HG02884 (cell line): ENCODE data around the gene ALDH1L2.
"Not testable (repeated sequence)": the region's sequence is repeated elsewhere in the genome, so short reads cannot be mapped to it uniquely, and the experiment has no call there.

ENCODE experiments used
- ATAC-seq: cut with Tn5 transposase; IDR thresholded peaks from one replicate; pipeline ENCODE4 v1.9.1; 2021; ENCODE audit warnings: mild to moderate bottlenecking, moderate library complexity; ENCODE audit not compliant: unreplicated experiment

Gene ALDH1L2

DNA sequence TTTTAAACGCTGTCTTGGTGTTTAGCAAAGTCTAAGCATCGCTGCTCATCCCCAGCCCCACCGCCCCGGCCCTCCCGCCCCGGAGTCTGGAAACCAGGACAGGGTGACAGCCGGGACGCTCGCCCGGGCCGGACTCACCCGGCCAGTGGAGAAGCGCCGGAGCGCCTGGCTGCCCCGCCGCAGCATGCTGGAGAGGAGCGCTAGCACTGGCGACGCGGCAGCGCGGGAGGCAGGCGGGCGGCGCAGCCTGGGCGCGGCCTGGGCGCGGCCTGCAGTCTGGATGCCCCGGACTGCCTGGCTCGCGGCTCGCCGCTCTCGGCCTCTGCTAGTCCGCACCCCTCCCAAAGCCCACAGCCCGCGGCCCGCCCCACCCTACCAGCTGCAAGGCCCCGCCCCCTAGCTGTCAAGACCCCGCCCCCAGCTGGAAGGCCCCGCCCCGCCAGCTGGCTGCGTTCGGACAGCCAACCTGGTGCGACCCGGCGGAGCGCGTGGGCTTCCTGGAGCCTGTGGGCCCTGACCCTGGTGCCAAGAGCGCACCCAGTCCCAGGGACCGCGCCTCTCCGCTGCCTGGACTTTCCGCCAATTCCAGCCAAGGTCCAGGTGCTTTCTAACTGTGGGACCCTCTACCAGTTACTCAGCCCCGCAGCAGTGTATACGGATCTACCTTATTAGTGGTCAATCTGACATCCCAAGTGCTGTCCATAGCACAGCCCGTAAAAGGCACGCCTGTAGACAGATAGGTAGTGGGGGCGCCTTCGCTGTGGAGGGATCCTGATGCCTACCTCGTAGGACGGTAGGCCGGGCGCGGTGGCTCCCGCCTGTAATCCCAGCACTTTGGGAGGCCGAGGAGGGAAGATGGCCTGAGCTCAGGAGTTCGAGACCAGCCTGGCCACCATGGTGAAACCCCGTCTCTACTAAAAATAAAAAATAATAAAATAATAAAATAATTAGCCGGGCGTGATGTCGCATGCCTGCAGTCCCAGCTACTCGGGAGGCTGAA is at the start of gene ALDH1L2:
Gene ALDH1L2 (minus strand): TSS at position 208 of the 1,000 bp plus-strand sequence. CDS start 22 bp downstream, at position 186.
- ATAC-seq = peak; percentile 77

DNA sequence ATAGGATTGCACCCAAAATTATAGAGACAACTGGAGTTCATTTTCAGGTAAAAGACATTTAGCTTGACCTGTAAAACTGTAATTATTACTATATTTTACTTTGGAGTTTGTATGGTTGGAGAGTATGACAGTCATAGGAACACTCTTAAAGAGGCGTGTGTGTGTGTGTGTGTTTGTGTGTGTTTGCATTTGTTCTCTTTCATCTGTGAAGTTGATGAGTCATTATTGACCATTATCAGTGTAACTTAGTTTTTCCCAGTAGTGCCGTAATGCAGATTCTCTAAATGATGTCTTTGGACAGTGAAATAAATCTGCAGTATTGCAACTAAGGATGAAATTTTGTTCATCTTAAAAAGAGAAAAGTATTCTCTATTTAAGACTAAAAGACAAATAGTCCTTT is 36.3 kb upstream of the ALDH1L2 start:
- no peak for ATAC-seq

DNA sequence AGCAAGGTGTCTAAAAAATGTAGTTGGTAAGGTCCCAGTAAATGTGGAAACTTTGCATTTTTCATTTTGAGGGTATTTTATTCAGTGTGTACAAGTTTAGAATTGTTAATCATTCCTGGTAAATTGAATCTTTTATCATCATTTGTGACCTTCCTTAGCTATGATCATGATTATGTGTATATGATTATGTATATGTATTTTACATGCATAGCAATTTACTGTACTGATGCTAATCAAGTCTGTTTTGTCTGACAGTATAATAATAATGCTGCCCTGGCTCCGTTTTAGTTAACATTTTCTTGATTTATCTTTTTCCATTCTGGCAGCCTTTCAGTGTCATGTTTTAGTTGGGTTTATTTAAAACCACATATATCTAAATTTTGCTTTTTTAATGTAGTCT is 32.7 kb upstream of the ALDH1L2 start:
- no peak for ATAC-seq

DNA sequence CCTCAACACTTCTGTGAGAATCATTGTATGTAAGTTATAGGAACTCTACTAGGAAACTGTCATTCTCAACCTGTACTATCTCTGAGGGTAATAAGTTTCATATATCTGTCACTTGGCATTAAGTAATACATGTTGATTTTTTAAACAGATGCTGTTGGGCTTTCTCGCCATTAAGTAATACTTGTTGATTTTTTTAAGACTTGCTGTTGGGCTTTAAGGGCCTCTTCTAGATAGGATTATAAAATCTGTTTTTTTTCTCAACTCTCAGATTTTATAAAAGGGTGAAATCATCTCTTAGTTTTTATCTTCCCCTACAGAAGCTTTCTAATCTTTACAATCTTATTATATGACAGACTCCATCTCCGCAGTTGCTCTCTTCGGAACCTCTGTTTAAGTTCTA is 28.8 kb upstream of the ALDH1L2 start:
- ATAC-seq = no peak

DNA sequence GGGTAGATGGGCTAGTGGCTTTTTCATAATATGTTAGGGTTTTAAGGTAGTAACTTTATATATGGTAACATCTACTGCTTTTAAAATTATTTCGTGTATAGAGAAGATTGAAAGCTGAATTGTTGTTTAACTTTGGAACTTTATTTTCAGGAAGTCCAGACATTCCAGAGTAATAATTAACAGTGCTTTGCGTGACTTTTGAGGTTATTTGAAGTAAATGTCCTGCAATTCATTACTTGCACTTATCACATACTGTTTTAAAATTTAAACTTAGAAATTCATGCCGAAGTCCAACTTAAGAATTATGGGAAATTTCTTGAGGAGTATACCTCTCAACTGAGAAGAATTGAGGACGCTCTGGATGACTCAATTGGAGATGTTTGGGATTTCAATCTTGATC is 26.6 kb upstream of the ALDH1L2 start:
- ATAC-seq = no peak

DNA sequence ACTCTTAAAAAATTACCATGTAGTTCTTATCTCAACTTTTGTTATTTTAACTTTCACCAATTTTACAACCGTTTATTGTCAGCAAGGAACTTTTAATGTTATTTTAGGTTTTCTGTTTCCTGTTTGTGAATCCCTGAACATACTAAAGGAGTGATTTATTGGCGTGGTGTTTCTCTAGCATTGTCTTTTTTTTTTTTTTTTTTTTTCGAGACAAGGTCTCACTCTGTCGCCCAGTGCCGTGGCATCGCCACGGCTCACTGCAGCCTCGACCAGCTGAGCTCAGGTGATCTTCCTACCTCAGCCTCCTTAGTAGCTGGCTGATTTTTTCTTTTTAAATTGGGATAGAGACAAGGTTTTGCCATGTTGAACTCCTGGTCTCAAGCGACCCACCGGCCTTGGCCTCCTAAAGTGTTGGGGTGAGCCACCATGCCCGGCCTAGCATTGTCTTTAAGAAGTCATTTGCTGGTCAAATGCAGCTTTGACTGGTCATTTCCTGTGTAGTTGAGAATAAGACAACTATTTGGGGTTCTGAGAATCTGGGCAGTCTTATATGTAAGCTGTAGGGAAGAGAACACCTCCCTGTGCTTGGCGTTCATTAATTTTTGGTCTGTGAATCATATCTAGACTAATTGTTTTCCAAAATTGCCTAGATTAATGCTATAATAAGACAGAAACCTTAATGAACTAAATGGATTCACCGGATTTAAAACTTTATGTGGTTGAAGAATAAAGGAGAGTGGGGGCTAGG is 25.4 kb upstream of the ALDH1L2 start:
- peak; percentile 31 for ATAC-seq

DNA sequence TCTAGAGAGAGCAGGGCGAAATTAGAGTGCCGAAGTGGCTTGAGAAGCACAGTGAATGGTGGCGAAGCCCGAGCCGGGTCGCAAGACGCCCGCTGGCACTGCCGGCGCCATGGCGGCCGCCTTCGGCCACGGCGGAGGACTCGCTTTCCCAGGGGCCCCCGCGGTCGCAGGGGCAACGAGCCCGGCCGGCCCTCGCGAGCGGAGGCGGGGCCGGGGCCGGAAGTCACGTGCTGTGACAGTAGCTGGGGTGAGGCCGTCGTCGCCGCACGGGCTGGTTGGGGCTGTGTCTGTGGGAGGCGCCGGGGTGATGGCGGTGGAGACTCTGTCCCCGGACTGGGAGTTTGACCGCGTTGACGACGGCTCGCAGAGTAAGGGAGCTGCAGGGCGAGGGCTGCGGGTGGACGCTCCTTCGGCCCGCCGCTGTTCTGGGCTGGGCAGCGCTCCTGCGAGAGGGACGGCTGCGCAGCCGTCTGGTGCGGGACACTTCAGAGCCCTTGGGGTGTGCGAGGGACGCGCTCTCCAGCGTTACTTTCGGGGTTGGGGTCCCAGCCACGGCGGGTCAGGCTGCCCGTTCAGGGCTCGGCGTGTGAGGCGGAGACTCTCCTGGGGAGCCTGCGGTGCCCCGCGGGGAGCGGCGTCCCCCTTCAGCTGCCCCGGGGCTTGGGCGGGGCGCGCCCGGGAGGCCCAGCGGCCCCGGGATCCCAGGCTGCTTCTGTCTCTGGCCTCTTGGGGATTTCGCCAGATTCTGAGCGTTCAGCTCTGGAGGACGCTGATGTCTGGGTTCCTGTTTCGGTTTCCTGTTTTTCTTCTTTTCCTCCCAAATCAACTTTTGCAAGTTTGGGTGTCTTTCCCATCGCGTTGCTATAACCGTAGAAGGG is 23.5 kb upstream of the ALDH1L2 start, which contains the start of gene WASHC4:
Gene WASHC4 (plus strand): TSS at position 238 of the 878 bp plus-strand sequence. CDS start 70 bp downstream, at position 308.
- ATAC-seq = peak; percentile 85

DNA sequence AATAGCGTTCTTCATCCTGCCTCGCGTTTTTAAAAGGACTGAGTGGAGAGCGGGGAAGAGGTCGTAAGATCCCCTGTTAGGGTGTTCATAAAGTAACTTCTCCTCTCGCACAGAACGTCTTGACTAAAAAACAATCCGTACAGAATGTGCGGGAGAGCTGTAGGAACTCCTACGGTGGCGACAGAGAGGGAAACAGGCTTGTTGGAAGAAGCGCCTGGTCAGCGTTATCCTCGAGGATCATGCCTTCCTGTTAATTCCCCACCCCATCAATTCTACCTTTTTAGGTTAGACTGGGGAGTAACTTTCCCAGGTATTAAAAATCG is 22.9 kb upstream of the ALDH1L2 start:
- peak; percentile 10 for ATAC-seq

DNA sequence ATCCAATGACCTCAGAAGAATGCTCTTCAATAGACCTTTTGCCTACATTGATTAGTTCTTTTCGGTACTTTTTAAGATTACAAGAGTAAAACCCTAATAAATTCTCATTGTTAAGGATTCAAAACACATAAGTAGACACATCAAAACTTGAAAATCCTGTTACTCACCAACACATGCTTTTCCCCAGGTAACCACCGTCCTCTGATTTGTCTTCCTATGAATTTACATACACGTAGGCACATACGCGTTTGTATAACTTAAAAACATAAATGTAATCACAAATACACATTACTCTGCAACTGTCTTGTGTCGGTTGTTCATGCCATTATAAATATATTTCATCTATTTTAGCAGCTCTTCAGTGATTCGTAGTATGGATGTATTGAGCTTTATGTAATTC is 22.4 kb upstream of the ALDH1L2 start:
- no peak for ATAC-seq

DNA sequence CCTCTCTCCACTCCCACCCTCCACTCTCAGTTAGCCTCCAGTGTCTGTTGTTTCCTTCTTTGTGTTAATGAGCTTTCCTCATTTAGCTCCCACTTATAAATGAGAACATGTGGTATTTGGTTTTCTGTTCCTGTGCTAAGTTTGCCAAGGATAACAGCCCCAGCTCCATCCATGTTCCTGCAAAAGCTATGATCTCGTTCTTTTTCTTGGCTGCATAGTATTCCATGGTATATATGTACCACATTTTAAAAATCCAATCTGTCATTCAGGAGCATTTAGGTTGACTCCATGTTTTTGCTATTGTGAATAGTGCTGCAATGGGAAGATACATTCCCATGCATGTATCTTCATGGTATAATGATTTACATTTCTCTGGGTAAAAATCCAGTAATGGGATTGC is 20.5 kb upstream of the ALDH1L2 start:
- ATAC-seq = no peak

DNA sequence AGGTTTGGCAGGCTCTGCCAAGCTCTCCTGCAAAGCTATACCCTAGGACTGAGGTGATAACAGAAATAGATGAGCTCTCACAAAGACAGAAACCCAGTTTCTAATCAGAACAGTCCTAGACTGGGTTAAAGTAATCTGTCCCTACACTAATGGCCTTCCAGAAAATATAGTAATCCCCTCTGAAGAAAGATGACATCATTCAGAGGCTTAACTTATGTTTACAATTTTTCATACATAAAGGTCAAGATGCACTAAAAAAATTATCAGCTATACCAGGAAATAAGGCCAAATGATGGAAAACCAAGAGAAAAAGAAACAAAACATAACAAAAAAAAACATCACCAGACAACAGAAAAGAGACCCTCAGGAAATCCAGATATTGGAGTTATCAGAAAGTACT is 18.4 kb upstream of the ALDH1L2 start:
- ATAC-seq = no peak

DNA sequence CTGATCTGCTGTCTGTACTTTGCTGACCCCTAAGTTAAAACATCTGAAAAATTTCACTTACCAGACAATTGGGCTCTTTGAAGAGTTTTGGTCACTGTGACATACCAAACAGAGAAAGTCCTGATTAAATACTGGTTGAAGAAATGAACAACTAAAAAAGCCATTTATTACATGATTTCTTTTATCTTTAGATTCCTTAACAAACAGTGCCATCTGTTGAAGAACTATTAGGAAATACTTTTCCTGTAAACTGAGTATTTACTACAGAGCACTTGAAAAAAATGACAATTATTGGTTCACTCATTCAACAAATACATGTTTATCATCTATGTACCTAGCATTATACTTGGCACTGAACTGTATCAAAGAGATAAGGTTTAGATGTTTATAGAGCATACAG is 16.7 kb upstream of the ALDH1L2 start:
- no peak for ATAC-seq

DNA sequence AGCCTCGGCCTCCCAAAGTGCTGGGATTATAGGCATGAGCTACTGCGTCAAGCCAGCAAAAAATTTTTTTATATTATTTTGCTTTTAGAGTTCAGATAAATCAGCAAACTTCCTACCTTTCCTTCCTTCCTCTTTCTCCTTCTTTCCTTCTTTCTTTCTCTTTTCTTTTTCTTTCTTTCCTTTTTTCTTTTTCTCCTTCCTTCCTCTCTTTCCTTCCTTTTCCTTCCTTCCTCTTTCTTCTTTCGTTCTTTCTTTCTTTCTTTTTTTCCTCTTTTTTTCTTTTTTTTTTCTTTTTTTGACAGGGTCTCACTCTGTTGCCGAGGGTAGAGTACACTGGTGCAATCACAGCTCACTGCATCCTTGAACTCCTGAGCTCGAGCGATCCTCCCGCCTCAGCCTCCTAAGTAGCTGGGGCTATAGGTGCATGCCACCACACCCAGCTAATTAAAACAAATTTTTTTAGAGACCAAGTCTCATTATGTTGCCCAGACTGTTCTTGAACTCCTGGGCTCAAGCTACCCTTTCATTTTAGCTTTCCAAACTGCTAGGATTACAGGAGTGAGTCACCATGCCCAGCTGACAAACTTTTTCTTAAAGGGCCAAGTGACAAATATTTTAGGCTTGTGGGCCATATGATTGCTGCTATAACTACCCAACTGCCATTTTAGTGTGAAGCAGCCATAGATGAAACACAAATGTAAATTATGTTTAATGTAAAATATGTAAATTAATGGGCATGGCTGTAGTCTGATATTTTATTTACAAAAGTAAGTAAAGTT is 16.1 kb upstream of the ALDH1L2 start:
- no peak for ATAC-seq

DNA sequence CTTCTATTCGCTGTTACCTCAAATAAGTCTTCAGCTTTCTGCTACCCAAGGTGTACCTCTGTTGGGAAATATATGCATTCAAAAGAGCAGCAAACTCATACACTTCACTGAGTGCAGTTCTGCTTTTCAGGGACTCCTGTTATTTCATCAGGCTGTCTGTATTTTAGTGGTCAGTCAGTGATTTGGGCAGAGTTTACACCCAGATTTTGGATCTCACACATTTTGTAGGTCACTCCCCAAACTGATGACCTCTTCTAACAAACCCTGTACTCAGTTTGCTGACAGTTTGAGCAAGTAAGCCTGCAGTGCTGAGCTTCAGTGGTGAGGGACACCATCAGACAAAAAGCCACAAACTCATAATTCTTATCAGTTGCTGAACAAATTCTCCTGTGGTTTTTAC is 15.1 kb upstream of the ALDH1L2 start:
- ATAC-seq = no peak

DNA sequence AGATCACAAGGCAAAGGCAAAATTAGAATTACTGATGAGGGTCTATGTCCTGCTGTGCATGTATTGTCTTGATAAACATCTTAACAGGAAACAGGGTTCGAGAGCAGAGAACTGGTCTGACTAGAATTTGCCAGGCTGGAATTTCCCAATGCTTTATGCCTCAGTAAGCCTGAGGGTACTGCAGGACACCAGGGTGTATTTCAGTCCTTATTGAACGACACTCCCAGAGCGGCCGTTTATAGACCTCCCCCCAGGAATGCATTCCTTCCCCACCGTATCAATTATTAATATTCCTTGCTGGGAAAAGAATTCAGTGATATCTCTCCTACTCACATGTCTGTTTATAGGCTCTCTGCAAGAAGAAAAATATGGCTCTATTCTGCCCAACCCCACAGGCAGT is 11.1 kb upstream of the ALDH1L2 start:
- not testable (repeated sequence) for ATAC-seq

DNA sequence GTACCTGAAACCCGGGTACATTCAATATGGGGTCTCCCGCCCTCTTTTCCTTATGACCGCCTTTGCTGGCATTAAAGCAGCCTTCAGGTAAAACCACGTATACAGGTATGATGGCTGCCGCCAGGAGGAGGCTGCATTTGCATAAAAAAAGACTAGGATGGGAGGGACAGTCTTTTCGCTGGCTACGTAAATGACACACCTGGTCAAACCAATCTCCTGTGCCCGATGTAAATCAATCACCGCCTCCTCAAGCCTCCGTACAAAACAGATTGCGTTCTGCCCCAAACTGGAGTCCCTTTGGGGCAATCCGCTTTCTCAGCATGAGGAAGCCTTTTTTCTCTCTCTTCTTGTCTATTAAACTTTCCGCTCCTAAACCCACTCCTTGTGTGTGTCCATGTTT is 8.1 kb upstream of the ALDH1L2 start:
- ATAC-seq = no peak

DNA sequence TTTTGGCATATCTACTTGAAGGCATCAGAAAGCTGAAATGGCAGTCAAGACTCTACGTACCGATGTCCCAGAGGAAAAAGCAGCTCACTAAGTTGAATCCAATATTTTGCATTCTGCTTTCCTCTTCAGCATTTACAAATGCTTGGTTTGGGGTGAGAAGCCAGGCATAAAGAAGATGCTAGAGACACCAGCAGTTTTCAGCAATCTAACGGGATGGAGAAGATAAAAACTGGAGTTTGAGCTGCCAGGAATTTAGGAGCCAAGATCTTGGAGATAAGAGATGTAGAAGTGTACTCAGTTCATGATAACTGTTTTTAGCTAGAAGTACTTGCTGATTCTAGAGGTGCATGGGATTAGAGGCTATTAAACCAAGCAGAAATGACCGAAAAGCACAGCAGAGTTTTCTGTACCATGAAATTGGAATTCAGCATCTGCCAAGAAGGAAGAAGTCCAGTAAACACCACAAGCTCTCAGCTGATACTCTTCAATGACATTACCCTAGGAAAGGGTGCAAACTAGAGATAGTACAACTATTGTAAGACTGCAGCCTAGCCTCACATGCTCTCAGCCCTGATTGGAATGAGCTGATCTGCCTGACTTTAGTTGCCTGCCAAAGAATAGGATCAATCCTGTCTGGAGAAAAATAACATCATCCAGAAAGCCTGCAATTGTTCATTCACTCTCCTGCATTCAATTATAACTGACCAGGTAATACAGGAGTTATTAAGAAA is 7.4 kb upstream of the ALDH1L2 start:
- no peak for ATAC-seq

DNA sequence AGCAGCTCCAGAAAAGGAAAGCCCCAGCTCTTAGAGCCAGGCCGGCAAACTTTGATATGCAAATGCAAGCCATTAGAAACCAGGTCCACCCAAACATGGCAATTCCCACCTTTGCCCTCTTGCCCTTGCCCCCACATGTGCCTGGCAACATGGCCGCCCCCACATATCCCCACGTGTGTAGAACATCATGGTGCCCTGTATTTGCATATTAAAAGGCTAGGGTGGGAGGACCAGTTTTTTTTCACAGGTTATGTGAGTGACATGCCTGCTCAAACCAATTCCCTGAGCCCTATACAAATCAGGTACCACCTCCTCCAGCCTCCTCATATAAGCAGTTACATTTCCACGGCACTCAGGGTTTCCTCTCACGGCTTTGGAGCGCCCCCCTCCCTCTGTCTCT is 6.1 kb upstream of the ALDH1L2 start:
- no peak for ATAC-seq

DNA sequence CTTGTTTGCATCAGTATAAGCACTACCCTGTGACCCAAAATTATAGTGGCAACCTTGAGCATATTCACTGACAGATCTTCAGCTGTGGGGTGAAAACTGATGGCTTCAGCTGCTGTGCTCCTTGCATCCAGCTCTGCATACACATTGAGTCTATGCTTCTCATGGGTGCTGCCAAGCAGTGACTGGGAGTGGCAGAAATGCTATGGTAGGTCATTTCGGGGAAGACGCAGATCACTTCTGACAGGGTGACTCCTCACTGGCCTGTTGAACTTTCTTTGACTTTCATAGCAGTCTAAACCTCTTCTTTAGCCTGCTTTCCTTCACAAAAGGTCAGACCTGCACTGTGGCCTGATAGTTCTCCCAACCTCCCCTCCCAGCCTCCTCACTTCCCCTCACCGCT is 5.6 kb upstream of the ALDH1L2 start:
- ATAC-seq = no peak

DNA sequence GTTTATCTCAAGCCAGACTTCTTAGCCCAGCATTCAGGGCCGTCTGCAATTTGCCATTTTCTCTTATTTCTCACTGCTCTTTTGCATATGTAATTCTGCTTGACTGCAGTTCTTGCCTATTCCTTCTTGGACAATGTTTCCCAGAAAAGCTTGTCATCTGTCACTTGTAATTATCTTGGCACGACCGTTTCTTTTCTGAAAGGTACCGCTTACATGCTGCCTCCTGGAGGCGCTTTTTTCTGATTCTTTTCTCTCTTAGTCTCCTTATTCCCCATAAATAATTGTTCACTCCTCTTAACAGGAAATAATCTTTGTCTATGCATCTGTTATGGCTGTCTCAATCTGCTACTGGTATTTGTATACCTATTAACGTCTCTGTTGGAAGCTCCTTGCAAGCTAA is 1.2 kb upstream of the ALDH1L2 start:
- no peak for ATAC-seq
